Peyer's patch (tissue), 4 donors: ENCODE data around the gene IFRD1. TPM values are rescaled to one million over a fixed set of nuclear protein-coding genes. Genes with fewer than 3 reads are reported as not detected.

Experiments used
- DNase-seq, 3 donors: peaks; one replicate each; pipeline ENCODE4 v3.0.0-alpha.2; 2017 to 2019
- H3K27ac ChIP-seq, 4 donors: fragments of 200-600 bp; sonication (generic); one replicate each; pipeline ENCODE4 v1.5.1; 2016 to 2019
- H3K27me3 ChIP-seq, 2 donors: fragments of 200-600 bp; sonication (generic); one replicate each; pipeline ENCODE4 v1.5.1; 2019
- H3K36me3 ChIP-seq, 3 donors: fragments of 200-600 bp; sonication (generic); one replicate each; pipeline ENCODE4 v1.5.1; 2016 to 2019
- H3K4me1 ChIP-seq, 4 donors: fragments of 200-600 bp; sonication (generic); one replicate each; pipeline ENCODE4 v1.5.1; 2016 to 2019
- H3K4me3 ChIP-seq, 4 donors: fragments of 200-600 bp; sonication (generic); 1 replicate in 3 of 4; 2 replicates in 1 of 4; pipeline ENCODE4 v1.5.1; 2016 to 2019; ENCODE audit warnings: mild to moderate bottlenecking in 1 of 4
- H3K9me3 ChIP-seq, 4 donors: fragments of 200-600 bp; sonication (generic); one replicate each; pipeline ENCODE4 v1.5.1; 2016 to 2019; ENCODE audit warnings: mild to moderate bottlenecking in 1 of 4
- POLR2A ChIP-seq, 2 donors: fragments of 450-650 bp; IDR thresholded peaks; one replicate each; pipeline ENCODE4 v1.5.1; 2017; ENCODE audit warnings: antibody characterized with exemption in 2 of 2, mild to moderate bottlenecking in 2 of 2, moderate library complexity in 2 of 2
- total RNA-seq, 4 donors: library from RNA; depleted of rRNA; stranded (reverse); fragments of >200 nt; gene quantifications; one replicate each; pipeline ENCODE4 v1.1.0, GENCODE V29; 2016
- TF ChIP-seq, protein P1 (sequence below), 6 experiments: fragments of 450-650 bp in 4 of 6; fragments of 200-600 bp in 2 of 6; sonication (generic) in 1 of 6; IDR thresholded peaks; one replicate each; pipeline ENCODE4 v1.5.1; 2017 to 2019; ENCODE audit warnings: antibody characterized with exemption in 6 of 6, mild to moderate bottlenecking in 3 of 6, moderate library complexity in 1 of 6

Gene IFRD1
- total RNA-seq, 4 donors from 2014 or later: 52.0 to 109 (median 60.7) TPM

DNA sequence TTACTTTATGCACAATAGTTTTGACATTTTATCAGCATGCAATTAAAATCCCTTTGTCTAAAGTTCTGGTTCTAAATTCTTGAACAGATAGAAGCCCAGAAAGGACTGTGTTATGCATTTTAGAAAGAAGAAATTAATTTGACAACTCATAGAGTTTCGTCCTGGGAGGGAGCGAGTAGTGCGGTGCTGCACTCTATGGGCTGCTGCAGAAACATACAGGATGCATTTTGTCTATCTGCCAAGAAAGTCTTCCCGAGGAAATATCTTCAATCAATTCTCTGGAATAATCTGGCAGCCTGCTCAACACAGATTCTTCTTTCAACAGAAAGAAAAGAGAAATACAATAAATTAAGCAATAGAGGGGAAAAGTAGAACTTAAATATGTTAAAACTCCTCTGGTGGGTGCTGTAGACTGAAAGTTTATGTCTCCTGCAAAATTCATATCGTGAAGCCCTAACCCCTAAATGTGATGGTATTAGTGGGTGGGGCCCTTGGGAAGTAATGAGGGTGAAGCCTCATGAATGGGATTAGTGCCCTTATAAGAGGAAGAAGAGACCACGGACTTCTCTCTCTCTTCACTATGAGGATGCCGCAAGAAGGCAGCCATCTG is 39.0 kb upstream of the IFRD1 start:
- Histone ChIP-seq H3K4me1 (no peaks in the 10 kb centered on the region), H3K4me3 (no peak overlapping the region), H3K36me3 (no peaks in the 10 kb centered on the region), H3K9me3 (no peaks in the 10 kb centered on the region), H3K27ac (no peak overlapping the region), H3K27me3 (no peaks in the 10 kb centered on the region)
- DNase-seq: no peak
- TF ChIP-seq, protein P1, sequence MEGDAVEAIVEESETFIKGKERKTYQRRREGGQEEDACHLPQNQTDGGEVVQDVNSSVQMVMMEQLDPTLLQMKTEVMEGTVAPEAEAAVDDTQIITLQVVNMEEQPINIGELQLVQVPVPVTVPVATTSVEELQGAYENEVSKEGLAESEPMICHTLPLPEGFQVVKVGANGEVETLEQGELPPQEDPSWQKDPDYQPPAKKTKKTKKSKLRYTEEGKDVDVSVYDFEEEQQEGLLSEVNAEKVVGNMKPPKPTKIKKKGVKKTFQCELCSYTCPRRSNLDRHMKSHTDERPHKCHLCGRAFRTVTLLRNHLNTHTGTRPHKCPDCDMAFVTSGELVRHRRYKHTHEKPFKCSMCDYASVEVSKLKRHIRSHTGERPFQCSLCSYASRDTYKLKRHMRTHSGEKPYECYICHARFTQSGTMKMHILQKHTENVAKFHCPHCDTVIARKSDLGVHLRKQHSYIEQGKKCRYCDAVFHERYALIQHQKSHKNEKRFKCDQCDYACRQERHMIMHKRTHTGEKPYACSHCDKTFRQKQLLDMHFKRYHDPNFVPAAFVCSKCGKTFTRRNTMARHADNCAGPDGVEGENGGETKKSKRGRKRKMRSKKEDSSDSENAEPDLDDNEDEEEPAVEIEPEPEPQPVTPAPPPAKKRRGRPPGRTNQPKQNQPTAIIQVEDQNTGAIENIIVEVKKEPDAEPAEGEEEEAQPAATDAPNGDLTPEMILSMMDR (IDR thresholded peaks at IDR 0.05): peak in 4 of 6 experiments; percentile 24 to 49 (median 42)
- TF ChIP-seq POLR2A (IDR thresholded peaks at IDR 0.05): no peak

DNA sequence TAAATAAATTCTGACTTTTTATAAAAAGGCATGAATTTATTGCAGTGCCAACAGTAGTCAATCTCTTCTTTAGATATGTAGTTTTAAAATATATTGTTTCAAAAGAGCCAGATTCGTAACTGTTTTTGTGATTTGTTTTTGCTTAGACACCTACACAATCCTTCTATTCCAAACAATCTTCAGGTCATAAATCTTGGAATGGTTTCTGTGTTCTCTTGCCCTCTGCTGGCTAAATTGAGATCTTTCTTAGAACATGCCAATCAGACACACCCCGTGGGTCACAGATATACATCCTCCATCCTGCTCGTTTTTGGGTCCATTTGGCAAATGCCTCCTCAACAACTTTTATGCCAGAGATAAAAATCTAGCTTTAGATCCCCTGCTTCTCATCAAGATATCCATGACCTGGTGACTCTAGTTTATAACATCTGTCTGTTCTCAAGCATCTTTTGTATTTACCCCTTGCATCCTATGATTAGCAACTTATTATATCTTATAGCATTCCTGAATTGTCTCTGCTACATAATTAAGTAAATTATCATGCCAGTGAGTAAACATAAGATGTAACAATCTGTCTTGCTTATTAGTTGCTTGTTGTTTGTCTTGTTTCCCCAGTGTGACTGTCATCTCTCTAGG is 35.3 kb upstream of the IFRD1 start:
- H3K9me3 ChIP-seq: no peaks in the 10 kb centered on the region
- H3K36me3 ChIP-seq: no peaks in the 10 kb centered on the region
- no peak for TF ChIP-seq POLR2A (IDR thresholded peaks at IDR 0.05)
- TF ChIP-seq, protein P1 (IDR thresholded peaks at IDR 0.05): peak in 5 of 6 experiments; percentile 9 to 72 (median 64)
- H3K4me1 ChIP-seq: no peaks in the 10 kb centered on the region
- DNase-seq: no peak
- no peak overlapping the region for H3K4me3 ChIP-seq
- no peaks in the 10 kb centered on the region for H3K27me3 ChIP-seq
- H3K27ac ChIP-seq: no peak overlapping the region

GRCh38 chr7:112416127-112416526 is 34.1 kb upstream of the IFRD1 start:
- H3K27ac ChIP-seq: no peak overlapping the region
- no peaks in the 10 kb centered on the region for H3K36me3 ChIP-seq
- no peak overlapping the region for H3K4me3 ChIP-seq
- H3K27me3 ChIP-seq: no peaks in the 10 kb centered on the region
- no peaks in the 10 kb centered on the region for H3K4me1 ChIP-seq
- no peaks in the 10 kb centered on the region for H3K9me3 ChIP-seq
- TF ChIP-seq, protein P1 (IDR thresholded peaks at IDR 0.05): no peak
- no peak for TF ChIP-seq POLR2A (IDR thresholded peaks at IDR 0.05)
- DNase-seq: no peak

DNA sequence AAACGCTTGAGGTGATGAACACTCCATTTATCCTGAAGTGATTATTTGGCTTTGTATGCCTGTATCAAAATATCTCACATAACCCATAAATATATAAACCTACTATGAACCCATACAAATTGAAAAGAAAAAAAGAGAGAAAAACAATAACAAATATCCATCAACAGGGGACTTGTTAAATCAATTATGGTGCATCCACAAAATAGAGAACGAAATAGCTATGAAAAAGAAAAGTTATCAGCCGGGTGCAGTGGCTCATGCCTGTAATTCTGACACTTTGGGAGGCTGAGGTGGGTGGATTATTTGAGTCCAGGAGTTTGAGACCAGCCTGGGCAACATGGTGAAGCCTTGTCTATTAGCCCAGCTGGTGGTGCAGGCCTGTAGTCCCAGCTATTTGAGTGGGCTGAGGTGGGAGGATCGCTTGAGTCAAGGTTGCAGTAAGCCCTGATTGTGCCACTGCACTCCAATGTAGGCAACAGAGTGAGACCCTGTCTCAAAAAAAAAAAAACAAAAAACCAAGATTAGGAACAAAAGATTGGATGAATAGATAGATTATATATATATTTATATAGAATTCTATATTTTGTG is 30.6 kb upstream of the IFRD1 start:
- peaks cover 0 to 6% (median 0%) of the 10 kb centered on the region in 4 donors for H3K4me1 ChIP-seq
- no peak for TF ChIP-seq POLR2A (IDR thresholded peaks at IDR 0.05)
- TF ChIP-seq, protein P1 (IDR thresholded peaks at IDR 0.05): no peak
- H3K27me3 ChIP-seq: no peaks in the 10 kb centered on the region
- no peak for DNase-seq
- H3K9me3 ChIP-seq: no peaks in the 10 kb centered on the region
- no peak overlapping the region for H3K4me3 ChIP-seq
- no peak overlapping the region for H3K27ac ChIP-seq
- no peaks in the 10 kb centered on the region for H3K36me3 ChIP-seq

GRCh38 chr7:112420236-112420861 is 29.9 kb upstream of the IFRD1 start:
- no peak overlapping the region for H3K4me3 ChIP-seq
- peaks cover 0 to 6% (median 0%) of the 10 kb centered on the region in 4 donors for H3K4me1 ChIP-seq
- H3K36me3 ChIP-seq: no peaks in the 10 kb centered on the region
- TF ChIP-seq, protein P1 (IDR thresholded peaks at IDR 0.05): no peak
- no peak for TF ChIP-seq POLR2A (IDR thresholded peaks at IDR 0.05)
- H3K27me3 ChIP-seq: no peaks in the 10 kb centered on the region
- no peak for DNase-seq
- H3K9me3 ChIP-seq: no peaks in the 10 kb centered on the region
- H3K27ac ChIP-seq: no peak overlapping the region
